NCI-H510A (cell line): ENCODE measurements around the gene ATG2B.
"Not testable (repeated sequence)": the region's sequence is repeated elsewhere in the genome, so short reads cannot be mapped to it uniquely, and the experiment has no call there.

Source experiments
- DNase-seq: peaks from one replicate; lab custom pipeline; 2025; lab: John Stamatoyannopoulos, UW

Gene ATG2B

GRCh38 chr14:96252323-96252998 is 110.7 kb downstream of the ATG2B start:
- peak; percentile 20 for DNase-seq

GRCh38 chr14:96251656-96252155 is 111.4 kb downstream of the ATG2B start:
- DNase-seq = no peak

GRCh38 chr14:96250485-96250884 is 112.7 kb downstream of the ATG2B start:
- no peak for DNase-seq

- DNase-seq = no peak
Measured at GRCh38 chr14:96249029-96249428, 114.1 kb downstream of the ATG2B start.

GRCh38 chr14:96247031-96247430 is 116.1 kb downstream of the ATG2B start:
- DNase-seq = no peak

- no peak for DNase-seq
Measured at GRCh38 chr14:96246539-96246847, 116.6 kb downstream of the ATG2B start.

- DNase-seq = no peak
Measured at GRCh38 chr14:96245710-96246538, 117.2 kb downstream of the ATG2B start.

- not testable (repeated sequence) for DNase-seq
Measured at GRCh38 chr14:96245074-96245473, 118.1 kb downstream of the ATG2B start.

- no peak for DNase-seq
Measured at GRCh38 chr14:96243785-96244184, 119.4 kb downstream of the ATG2B start.

- DNase-seq = no peak
Measured at GRCh38 chr14:96242126-96242525, 121.0 kb downstream of the ATG2B start.

GRCh38 chr14:96240641-96241040 is 122.5 kb downstream of the ATG2B start:
- DNase-seq = no peak

GRCh38 chr14:96239711-96240141 is 123.4 kb downstream of the ATG2B start:
- no peak for DNase-seq

- DNase-seq = no peak
Measured at GRCh38 chr14:96238676-96239265, 124.4 kb downstream of the ATG2B start.

GRCh38 chr14:96237641-96238040 is 125.5 kb downstream of the ATG2B start:
- DNase-seq = no peak

GRCh38 chr14:96235426-96235825 is 127.7 kb downstream of the ATG2B start:
- DNase-seq = no peak

GRCh38 chr14:96233661-96234060 is 129.5 kb downstream of the ATG2B start:
- no peak for DNase-seq

- no peak for DNase-seq
Measured at GRCh38 chr14:96232506-96232905, 130.6 kb downstream of the ATG2B start.

- DNase-seq = no peak
Measured at GRCh38 chr14:96231526-96232130, 131.5 kb downstream of the ATG2B start.

- no peak for DNase-seq
Measured at GRCh38 chr14:96231056-96231455, 132.1 kb downstream of the ATG2B start.

GRCh38 chr14:96229315-96229714 is 133.8 kb downstream of the ATG2B start:
- no peak for DNase-seq
